GM21526 (cell line): ENCODE data around the gene GARS1.

ENCODE experiments used
- ATAC-seq: cut with Tn5 transposase; IDR thresholded peaks from one replicate; pipeline ENCODE4 v1.9.1; 2021; ENCODE audit warnings: moderate library complexity; ENCODE audit not compliant: unreplicated experiment, low FRiP score

The GARS1 gene

GRCh38 chr7:30652698-30653641, 58.3 kb downstream of the GARS1 start:
- ATAC-seq = no peak

DNA sequence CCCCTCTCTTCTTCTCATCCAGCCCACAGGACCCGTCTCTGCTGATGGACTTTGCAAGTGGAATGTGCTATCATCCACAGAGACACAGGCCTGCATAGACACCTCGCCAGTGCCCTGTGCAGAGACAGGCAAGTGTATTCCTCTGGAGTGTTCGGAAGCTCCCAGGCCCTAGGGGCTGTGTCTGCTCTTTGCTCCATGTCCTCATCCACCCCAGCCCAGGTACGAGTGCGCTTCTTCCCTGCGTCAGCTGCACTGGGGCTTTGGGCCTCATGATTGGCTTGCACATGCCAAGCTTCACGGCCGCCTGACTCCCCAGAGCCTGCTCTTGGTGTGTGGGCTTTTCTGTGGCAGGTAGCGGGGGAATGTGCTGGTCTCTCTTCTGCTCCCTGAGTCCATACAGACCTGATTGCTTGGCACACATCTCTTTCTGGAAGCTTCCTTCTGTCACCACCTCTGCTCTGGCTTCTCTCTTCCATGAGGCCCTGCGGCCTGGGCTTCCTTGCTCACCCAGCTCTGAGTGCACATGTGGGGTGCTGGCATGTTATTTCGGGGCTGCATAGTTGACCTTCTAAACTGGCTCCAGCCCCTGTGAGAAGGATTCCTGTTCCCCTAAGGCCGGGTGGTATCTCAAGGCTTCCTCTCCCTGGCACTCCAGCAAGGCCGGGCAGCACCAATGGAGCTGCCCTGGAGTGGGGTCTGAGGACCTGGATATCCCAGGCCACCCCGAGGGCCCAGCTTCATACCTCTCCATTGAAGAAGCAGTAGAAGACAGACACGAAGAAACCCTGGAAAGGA, 59.8 kb downstream of the GARS1 start:
- no peak for ATAC-seq

DNA sequence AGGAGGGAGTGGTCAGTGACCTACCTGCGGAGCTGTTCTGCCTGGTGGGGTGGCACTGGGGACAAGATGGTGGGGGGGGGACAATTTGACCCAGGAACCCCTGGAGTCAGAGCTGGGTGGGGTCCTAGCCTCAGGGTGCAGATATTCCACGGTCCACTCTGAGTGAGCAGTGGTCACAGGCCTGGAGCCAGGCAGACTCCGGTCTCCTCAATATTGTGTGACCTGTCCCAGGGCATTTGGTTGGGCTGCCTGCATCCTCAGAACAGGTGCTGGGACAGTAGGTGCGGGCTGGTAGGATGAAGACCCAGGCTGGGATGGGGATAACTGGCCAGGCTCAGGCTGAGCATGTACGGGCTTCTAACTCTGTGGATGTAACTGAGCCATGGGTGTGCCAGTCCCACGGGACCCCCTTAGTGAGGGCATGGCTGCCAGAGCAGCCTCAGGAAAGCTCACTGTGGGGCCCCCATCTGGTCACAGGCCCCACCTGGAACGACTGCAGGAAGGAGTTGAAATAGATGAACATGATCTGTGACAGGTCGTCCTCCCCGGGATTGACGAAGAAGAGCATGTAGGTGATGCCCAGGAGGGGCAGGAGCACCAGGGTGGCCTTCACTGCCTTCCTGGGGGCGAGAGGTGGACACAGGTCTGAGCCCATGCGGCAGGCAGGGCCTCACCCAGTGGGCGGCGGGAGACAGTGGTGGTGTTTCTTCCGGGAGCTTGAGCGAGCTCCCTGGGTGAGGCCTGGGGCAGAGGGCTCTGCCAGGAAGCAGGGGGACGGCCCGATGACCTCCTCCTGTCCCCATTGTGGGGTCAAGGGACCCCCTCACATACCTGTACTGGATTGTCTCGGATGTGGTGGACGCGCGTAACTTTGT, 60.7 kb downstream of the GARS1 start:
- no peak for ATAC-seq

GRCh38 chr7:30656006-30656957, 61.6 kb downstream of the GARS1 start:
- no peak for ATAC-seq

GRCh38 chr7:30657131-30657530, 62.5 kb downstream of the GARS1 start:
- ATAC-seq = no peak

- ATAC-seq = no peak
Observed at GRCh38 chr7:30658479-30659074, 63.9 kb downstream of the GARS1 start.

- ATAC-seq = no peak
Observed at GRCh38 chr7:30659312-30659711, 64.6 kb downstream of the GARS1 start.

DNA sequence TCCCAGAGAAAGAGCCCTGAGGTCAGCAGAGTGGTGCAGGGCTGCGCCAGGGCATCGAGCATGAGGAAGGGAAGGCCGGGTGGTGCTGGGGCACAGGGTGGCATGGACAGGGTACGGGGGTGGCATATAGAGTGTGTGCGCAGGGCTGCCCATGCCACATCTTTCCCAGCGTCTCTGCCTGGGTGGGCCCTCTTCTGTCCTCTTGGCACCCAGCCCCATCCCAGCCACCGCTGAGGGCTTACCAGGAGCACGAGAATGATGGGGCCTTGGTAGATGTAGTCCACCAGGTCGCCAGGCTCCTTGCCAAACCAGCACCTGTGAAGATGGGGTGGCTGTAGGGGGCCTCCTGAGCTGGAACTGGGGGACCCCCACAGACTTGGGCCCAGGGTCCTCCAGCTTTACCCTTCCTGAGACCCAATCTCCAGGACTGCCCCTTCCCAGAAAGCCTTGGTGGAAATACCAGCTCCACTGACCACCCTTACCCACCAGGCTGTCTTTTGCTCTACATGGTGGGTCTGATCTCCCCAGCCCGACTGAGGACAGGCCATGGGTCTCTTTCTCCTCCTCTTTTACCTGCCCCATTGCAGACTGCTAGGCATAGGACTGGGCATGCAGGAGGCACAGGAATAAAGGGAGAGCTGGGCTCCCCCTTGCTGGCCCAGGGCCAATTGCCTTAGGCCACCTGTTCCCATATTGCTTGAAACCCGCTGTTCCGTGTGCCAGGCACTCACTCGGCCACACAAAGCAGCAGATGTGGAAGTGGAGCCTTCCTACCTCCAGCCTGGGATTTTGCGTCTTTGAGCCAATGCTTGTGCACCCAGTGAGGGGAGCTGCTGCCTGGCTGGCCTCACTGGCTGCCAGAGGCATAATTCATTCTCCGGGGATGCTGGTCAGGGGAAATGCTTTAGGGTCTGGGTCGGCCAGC, 65.9 kb downstream of the GARS1 start:
- ATAC-seq = no peak

- ATAC-seq = no peak
Observed at GRCh38 chr7:30661926-30662325, 67.2 kb downstream of the GARS1 start.

GRCh38 chr7:30662431-30662939, 67.8 kb downstream of the GARS1 start:
- no peak for ATAC-seq

DNA sequence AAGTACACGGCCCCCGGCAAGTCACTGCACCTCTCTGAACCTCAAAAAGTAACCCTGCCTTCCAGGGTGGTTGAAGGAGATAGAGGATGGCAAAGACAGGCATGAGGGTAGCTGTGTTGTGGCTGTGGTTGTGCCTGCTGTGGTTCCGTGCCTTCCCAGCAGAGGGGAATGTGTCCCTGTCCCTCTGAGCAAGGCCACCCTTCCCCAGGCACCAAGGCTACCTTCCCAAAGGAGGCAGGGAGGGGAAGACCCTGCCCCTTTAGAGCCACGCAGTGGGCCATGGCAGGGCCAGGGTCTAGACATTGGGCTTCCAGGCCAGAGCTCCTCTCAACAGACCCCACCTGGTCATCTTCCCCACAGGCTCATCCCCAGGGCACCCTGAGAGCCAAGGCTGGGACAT, 68.7 kb downstream of the GARS1 start:
- ATAC-seq = no peak

DNA sequence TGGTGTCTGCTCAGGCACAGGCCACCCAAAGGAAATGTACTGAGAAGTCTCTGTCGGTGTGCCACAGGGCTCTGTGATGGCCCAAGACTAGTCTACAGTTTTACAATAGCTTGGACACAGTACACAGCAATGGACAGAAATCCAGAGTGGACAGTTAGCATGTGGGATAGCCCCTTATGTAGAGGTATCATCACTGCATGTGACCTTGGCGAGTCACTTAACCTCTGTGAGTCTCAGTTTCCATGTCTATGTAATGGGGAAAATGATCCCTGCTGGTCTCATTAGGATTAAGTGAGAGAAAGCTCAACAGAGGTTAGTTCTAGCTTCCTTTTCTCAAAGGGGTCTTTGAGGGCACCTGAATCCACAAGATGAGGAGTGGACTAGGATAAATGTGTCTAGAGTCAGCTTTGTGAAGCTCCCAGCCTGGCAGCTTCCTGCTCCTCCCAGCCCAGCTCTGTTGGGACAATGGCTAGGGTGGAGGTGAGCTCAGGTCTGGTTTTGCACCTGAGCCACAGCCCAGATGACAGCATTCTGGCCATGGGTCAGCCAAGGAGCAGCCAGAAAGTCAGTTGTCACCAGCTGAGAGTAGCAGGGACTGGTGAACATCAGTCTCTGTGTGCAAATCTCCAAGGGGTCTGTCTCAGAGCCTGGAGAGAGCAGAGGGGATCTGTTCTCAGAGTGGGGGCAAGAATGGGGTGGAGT, 69.7 kb downstream of the GARS1 start:
- ATAC-seq = no peak

- ATAC-seq = no peak
Observed at GRCh38 chr7:30665043-30665442, 70.4 kb downstream of the GARS1 start.

GRCh38 chr7:30665449-30665848, 70.8 kb downstream of the GARS1 start:
- ATAC-seq = no peak

DNA sequence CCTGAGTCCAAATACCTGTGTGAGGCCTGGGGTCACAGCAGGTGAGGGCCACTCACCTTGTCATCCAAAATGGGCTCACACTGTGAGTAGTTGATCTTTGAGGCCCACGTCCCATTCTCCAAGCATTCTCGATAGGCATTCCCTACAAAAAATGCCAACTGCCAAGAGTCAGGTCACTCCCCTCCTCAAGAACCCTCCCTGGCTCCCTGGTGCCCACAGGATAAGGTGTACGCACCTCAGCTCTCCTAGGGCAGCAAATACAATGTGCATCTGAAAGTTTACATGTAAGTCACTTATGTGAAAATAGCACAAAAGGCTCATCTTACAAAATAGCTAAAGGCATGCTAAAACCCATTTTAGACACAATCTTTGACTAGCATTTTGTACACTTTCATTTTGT, 72.5 kb downstream of the GARS1 start:
- no peak for ATAC-seq

- no peak for ATAC-seq
Observed at GRCh38 chr7:30668102-30668501, 73.4 kb downstream of the GARS1 start.

DNA sequence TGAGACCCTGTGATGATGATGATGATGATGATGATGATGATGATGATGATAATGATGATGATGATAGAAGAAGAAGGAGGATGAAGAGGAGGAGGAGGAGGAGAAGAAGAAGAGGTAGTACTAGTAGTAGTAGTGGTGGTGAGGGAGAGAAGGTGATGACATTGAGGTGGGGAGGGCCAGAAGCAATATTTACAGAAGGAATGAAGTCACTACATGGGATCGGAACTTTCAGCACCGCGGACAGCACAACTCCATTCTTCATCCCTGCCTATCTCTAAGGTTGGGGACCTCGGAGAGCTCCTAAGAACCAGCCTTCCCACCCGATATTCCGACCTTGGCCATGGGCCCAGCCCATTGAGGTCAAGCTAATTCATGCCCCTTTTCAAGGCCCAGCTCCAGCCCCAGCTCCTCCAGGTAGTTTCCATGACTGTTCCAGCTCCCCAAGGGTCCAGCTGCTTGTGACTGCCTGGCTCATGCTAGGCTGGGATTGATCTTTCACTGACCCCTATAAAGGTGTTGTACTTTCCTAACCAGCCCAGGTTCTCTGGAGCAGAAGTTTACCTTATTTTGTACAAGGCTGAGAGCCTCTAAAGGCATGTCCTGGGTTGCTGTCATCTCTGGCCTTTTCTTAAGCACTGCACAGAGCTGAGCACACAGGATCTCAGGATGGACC, 77.3 kb downstream of the GARS1 start:
- ATAC-seq = no peak
